GM19043 (cell line): ENCODE data around the gene PTPRG.
"Not testable (repeated sequence)": the region's sequence is repeated elsewhere in the genome, so short reads cannot be mapped to it uniquely, and the experiment has no call there.

Source experiments
- ATAC-seq: cut with Tn5 transposase; IDR thresholded peaks from one replicate; pipeline ENCODE4 v1.9.1; 2021; ENCODE audit warnings: low read depth; ENCODE audit not compliant: unreplicated experiment

Gene PTPRG

DNA sequence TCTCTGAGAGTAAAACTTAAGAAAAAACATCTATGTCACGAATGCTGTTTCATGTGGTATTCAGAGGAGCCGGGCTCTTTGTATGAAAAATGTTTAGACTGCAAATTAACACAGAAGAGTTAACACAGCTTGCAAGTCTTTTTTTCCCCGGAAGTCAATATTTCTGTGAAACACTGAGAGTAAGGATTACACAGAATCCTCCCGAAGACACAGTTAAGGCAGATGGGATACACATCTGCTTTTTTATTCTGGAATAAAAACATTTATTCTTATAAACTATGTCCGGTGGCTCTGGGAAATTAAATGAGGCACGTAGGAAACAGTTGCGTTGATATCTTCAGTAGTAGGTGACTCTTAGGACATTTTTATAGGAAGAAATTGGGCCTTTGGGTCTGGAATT, 180.6 kb downstream of the PTPRG start:
- ATAC-seq = no peak

DNA sequence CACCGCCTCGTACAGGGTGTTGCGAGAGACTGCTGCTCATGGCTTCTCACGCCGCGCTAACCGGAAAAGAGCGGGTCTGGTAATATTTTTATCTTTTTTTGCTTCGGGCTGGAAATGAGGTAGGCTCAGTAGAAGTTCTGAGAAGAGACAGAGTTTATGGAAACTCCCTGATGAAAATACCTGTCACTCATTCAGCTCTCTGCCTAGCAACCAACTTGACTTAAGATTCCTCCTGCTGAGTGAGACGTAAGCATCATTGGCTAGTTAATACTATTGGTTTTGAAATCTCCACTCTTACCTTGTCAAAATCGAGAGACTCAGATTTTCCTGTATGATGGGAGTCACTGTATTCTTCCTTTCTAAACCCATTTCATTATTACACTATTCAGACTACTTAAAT, 181.7 kb downstream of the PTPRG start:
- ATAC-seq = no peak

DNA sequence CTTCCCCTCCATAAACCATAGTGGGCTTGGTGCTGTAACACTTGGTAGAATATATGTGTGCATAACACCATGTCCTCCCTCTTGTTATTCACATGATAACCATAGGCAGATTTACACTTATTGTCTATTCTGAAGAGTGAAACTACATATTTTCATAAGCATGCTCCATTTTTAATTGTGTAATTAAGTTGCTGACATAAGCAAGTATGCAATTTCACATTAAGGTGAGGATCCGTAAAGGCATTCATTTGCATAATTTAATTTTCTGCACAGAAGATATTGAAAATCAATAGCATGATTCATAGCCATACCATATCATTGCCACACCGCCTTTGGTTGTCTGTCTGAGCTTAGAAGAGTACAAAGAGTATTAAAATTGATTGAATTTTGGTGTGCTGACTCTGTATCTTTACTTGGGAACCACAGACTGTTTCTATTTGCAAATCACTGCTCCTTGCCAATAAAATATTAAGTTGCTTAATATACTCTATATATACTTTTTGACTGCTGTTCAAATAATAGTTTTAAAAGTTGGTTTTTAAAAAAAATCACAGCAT, 182.4 kb downstream of the PTPRG start:
- no peak for ATAC-seq

DNA sequence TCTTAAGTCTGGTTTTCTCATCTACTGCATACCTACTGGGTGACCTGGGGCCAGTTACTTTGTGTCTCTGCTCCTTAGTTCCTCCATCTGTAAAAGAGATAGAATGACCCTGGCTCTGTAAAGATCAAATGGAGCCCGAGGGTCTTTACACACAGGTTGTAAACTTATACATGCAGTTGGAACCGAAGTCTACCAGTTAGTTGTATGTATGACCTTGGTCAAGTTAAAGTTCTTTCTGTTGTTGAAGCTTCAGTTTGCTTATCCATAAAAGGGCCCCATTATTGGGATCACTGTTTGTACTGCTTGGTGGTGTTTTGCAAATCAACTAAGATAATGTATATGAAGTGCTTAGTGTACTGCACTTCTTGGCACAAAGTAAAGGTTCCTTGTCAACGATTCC, 186.9 kb downstream of the PTPRG start:
- ATAC-seq = no peak

- no peak for ATAC-seq
These were observed 189.4 kb downstream of the PTPRG start for GRCh38 chr3:61750766-61751165.

GRCh38 chr3:61758839-61759238, 197.5 kb downstream of the PTPRG start:
- no peak for ATAC-seq

GRCh38 chr3:61760783-61761182, 199.4 kb downstream of the PTPRG start:
- ATAC-seq = not testable (repeated sequence)

DNA sequence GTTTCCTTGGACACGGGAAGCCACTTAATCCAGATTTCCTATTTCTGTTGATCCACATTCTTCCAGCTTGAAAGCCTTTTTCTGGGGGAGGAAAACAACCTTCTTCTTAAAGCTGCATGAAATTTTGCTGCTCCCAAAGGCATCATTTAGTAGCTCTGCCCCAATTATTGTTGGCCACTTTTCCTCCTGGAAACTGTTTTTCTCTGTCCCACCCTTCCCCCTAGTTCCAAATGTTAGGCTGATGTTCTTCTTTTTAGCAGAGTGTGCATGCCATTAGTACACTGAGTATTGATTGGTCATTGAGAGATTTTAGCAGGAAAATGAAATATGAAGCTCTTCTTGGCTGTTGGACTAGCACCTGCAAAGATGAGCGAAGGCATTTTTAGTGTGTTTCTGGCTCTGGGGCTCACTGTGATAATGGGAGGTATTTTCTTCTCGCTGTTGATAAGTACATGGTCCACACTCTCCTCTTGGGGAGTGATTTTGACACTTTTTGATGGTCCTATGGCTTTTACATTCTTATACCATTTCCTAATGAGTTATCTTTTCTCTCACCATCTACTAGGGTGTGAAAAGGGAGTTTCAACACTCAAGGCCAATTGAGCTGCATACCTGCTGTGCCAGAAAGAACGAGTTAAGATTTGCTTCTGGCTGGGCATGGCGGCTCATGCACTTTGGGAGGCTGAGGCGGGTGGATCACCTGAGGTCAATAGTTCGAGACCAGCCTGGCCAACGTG, 200.5 kb downstream of the PTPRG start:
- no peak for ATAC-seq

DNA sequence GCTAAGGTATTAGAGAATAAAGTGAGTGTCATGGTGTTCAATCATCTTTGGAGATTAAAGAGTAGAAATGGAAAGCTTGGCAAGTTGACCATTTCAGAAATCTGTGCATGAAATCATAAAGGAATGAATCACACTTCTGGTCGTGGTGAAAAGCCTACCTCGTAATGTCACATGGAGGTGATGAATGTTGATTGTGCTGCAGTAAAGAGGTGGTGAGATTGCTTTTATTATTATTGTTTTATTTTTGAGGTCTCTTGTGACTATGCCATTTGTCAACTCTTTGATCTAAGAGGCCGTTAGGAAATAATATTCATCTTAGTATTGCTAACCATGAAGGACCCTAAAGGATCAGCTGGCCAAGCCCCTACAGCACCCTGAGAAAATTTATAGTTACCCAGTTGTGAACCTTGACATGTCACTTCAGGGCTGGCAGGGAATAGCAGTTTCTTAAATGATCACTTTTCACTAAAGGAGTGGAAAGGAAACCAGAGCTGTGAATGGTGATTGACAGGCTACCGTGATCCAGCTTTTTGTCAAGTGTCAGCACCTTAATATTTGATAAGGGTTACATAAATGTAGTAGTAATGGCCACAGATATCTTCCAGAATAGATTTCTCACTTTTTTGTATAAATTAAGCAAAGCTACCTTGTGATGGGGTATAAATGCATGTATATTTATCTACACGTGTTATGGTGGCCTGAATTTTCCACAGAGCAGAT, 203.9 kb downstream of the PTPRG start:
- ATAC-seq = no peak

DNA sequence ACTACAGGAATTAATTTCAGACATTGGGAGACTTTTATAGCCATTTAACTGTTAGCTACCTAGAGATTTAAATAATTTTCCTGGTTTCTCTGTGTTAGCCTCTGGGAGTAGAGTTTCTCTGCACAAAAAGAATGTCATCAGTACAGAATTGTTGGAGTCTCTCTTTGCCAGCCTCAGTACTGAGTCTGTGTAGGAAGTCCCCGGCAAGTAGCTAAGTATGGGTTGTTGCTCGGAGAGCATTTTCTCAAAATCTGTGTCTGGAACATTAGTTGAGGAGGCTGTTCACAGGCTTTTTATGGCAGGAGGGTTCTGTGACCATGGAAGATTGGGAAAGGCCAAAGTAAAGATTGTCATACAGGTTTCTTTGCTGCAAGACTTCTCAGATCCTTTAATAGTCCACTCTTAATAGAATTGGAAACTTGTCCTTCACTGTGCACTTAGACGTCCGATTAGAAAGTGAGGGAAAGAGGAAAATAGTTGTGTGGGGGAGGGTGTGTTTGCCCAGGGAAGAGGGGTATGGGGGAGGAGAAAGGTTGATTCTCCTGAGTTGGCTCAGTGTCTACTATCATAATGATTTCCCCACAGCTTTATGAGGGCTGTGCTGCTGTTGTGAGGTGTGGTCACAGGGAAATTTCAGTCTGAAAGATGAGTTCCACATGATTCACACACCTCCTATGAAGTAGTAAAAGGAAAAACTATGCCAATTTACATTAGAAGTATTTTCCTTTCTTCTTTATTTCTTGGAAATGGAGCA, 207.1 kb downstream of the PTPRG start:
- ATAC-seq = no peak

DNA sequence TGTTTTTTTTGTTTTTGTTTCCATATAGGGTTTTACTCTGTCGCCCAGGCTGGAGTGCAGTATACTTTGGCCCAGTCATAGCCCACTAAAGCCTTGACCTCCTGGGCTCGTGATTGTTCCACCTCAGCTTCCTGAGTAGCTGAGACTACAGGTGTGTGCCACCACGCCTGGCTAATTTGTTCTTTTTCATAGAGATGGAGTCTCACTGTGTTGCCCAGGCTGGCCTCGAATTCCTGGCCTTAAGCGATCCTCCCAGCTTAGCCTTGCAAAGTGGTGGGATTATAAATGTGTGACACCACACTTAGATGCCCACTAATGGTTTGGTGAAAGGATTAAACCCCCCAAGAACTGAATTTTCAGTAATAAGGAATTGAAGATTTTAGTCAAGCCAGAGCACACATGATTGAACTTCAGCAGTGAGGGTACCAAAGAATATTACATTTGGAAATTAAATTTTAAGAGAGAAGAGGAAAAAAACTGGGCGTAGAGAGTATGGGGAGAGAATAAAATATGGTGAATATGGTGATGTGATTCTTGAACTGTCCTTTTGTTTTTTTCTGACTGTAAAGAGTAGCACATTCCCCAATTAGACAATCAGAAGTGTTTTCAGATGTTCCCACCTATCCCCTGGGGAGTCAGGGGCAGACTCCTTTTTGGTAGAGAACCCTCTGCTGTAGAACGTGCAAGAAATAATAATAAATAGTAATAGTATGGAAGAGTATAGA, 208.1 kb downstream of the PTPRG start:
- ATAC-seq = no peak

DNA sequence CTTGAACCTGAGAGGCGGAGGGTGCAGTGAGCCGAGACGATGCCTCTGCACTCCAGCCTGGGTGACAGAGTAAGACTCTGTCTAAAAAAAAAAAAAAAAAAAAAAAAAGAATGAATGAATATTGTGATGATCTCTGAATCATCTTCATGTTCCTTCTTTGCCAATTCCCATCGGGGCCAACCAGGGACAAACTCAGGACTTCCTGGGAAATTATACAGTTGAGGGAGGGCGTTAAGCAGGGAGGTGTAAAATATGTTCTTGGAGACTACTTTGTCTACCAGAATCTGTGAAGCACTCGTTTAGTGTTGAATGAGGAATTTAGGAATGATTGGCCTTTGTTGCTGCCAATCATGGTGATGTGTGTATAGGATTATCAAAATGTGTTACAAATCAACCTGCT, 210.6 kb downstream of the PTPRG start:
- ATAC-seq = no peak

DNA sequence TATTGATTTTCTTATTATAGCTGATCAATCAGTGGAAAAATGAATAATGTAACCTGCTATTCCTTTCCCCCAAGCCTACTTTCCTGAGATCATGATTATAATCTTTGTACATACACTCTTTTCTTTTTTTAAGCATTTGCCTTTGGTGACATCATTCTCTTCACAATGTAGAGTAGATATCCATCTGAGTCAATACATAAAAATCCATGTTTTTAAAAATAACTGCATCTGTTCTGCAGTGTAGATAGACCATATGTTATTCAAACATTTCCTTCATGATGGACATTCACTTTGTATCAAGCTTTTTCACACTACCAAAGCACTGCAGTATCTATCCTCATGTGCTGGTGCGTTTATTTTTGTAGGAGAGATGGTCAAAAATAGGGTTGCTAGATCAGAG, 211.1 kb downstream of the PTPRG start:
- no peak for ATAC-seq

DNA sequence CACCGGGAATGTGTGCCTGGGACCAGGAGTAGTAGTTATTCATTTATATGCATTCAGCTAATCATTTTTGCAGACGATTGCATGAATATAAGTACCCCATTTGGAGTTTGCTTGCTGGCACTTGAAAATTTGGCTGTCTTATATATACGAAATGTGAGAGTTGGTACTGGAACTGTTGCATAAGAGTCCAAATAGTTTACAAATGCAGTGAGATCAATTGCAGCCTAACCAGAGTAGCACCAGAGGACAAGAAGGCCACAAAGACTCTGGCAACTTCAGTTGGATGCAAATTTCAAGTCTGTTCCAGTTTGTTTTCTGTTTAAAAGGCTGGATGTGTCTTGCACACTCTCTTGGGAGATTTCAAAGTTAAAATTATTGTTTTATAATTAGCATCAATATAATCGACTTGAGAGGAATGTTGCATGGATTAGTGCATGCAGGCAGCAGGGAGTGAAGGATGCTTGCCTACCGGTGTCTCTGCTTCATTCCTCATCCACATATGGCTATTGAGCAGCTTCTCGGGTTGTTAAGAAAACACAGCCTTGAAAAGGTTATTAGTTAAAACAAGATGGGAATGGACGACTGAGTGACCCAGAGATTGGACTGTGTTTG, 213.0 kb downstream of the PTPRG start:
- no peak for ATAC-seq

GRCh38 chr3:61776390-61776789, 215.0 kb downstream of the PTPRG start:
- ATAC-seq = no peak

GRCh38 chr3:61777483-61777882, 216.1 kb downstream of the PTPRG start:
- ATAC-seq = no peak

DNA sequence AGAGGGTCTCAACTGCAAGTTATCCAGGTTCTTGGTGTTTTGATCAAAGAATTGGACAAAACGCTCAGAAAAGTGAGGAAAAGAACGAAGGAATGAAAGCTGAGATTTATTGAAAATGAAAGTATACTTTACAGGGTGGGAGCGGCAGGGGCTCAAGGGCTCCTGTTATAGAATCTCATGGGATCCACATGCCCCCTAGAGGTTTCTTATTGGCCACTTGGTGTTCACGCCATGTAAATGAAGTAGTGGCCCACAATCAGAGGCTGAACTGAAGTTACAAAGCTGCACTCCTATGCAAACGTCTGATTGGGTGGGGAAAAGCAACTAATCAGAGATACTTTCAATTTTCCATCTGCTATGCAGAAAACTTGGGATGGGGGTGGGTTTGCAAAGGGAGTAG, 216.7 kb downstream of the PTPRG start:
- ATAC-seq = no peak

DNA sequence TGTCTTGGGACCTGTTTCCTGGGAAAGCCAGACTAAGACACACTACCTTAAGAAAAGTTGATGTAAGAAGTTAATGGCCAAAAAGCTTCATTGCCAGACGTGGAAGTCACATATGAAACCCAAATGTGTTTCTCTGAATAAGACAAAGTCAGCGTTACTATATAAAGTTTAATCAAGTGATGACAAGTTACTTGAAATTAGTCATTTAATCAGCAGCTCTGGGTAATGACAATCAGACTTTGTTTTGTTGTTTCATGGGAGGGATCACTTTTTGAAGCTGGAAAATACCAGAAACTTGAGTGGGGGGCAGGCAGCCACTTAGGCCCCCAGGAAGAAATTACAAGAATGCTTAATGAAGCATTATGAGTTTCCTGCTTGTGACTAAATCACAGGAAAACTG, 218.6 kb downstream of the PTPRG start:
- ATAC-seq = no peak

DNA sequence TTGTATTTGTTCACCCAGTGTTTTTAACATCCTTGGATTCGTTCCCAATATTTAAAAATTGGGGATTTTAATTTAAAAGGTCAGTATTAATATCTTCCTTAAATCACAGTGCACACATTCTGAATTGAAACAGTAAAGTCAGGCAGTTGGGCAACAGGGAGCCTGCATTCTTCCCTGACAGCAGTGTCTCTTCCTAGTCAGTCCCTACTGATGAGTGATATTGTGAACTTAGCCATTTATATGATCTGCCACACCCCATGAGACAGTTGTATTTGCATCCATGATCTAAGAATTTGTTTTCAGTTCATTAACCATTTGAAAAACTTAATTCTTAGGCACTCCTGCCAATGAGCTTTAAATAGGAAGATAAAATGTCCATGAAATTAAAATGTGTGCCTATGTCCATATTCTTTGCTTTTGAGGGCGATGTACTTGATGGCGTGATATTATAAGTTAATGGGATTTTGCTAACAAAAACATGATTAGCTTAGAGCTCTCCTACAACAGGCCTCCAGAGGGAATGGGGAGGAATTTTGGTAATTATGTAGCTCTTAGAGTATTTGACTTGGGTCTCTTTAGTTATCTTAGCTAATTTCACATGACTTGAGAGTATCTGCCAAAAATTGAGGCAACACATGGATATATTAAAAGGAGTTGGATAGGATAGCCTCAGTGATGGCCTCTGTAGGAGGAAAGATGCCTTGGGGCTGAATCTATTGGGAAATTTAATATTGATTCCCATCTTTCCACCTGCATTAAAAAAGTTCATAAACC, 219.3 kb downstream of the PTPRG start:
- ATAC-seq = no peak
